Chondrocyte (in vitro differentiated cells): Measurements from ENCODE around the gene PLPP4. TPM values are rescaled to one million over a fixed set of nuclear protein-coding genes. Genes with fewer than 3 reads are reported as not detected.

Experiments
- DNase-seq: peaks from one replicate; pipeline ENCODE4 v3.0.0; 2021; ENCODE audit warnings: mixed read lengths, low spot score
- H3K27ac Mint-ChIP-seq: one replicate; pipeline ENCODE4 v1.8.0; 2021; ENCODE audit warnings: mild to moderate bottlenecking, moderate library complexity, mixed read lengths; ENCODE audit not compliant: unreplicated experiment
- H3K27me3 Mint-ChIP-seq: 2 replicates; pipeline ENCODE4 v1.8.0; 2021; ENCODE audit warnings: low read depth, mixed read lengths
- H3K36me3 Mint-ChIP-seq: 2 replicates; pipeline ENCODE4 v1.8.0; 2021; ENCODE audit warnings: low read depth, mixed read lengths
- H3K4me1 Mint-ChIP-seq: 2 replicates; pipeline ENCODE4 v1.8.0; 2021; ENCODE audit warnings: low read depth, mild to moderate bottlenecking, mixed read lengths
- H3K4me3 Mint-ChIP-seq: one replicate; pipeline ENCODE4 v1.8.0; 2021; ENCODE audit warnings: mild to moderate bottlenecking, moderate library complexity, mixed read lengths; ENCODE audit not compliant: unreplicated experiment
- H3K9me3 Mint-ChIP-seq: 2 replicates; pipeline ENCODE4 v1.8.0; 2021; ENCODE audit warnings: low read depth, mixed read lengths
- CTCF ChIP-seq: fragments of 200-600 bp; sonication (generic); IDR thresholded peaks from 2 replicates; pipeline ENCODE4 v1.5.0; 2021; ENCODE audit warnings: antibody characterized with exemption, mild to moderate bottlenecking, moderate library complexity
- total RNA-seq: library from RNA; stranded (reverse); gene quantifications from 3 replicates; pipeline ENCODE4 v1.2.1, GENCODE V29; 2021

Gene PLPP4
- total RNA-seq, 1 donor from 2014 or later: 3.0 TPM

- Mint-ChIP-seq H3K27ac (no peak overlapping the region), H3K4me3 (no peak overlapping the region), H3K27me3 (no peaks in the 10 kb centered on the region), H3K4me1 (peaks cover 6% of the 10 kb centered on the region), H3K36me3 (no peaks in the 10 kb centered on the region), H3K9me3 (peaks cover 19% of the 10 kb centered on the region)
- no peak for DNase-seq
- TF ChIP-seq CTCF: no peak
Observed at GRCh38 chr10:120605410-120605809, 148.4 kb downstream of the PLPP4 start.

DNA sequence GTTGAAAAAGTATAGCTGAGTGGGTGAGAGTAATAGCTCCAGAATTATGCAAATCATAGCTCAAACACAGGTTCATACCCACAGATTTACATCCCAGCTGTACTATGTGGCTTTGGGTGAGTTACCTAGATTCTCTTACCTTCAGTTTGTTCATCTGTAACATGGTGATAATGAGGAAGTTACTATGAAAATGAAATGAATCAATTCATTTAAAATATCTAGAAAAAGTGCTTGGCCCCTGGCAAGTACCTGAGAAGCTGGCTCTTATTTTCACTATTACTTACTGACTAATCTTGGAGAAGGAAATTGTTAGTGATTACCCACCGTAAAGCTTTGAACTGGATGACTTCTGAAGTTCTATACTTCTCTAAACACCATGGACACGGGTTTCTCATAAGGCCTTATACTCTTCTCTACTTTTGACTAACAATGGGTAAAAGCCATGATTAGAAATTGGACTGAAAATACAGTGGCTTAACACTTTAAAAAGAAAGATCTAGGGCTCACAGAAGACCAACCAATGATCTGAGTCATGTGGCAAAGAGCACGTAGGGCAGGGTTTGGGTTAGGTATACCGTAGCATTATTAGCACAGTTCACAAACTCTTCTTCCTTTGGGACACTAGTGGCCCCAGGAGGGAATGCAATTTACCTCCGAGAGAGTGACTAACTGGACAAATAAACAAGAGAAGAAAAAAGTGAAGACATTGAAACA lies 149.2 kb downstream of the PLPP4 start:
- no peak for TF ChIP-seq CTCF
- no peaks in the 10 kb centered on the region for H3K27me3 Mint-ChIP-seq
- no peak for DNase-seq
- H3K9me3 Mint-ChIP-seq: peaks cover 19% of the 10 kb centered on the region
- H3K36me3 Mint-ChIP-seq: no peaks in the 10 kb centered on the region
- H3K27ac Mint-ChIP-seq: no peak overlapping the region
- H3K4me3 Mint-ChIP-seq: no peak overlapping the region
- peaks cover 6% of the 10 kb centered on the region for H3K4me1 Mint-ChIP-seq

GRCh38 chr10:120607016-120607709 lies 150.1 kb downstream of the PLPP4 start:
- Mint-ChIP-seq H3K27ac (no peak overlapping the region), H3K36me3 (no peaks in the 10 kb centered on the region), H3K4me1 (peaks cover 6% of the 10 kb centered on the region), H3K9me3 (peaks cover 16% of the 10 kb centered on the region), H3K27me3 (no peaks in the 10 kb centered on the region), H3K4me3 (no peak overlapping the region)
- DNase-seq: no peak
- TF ChIP-seq CTCF: no peak

DNA sequence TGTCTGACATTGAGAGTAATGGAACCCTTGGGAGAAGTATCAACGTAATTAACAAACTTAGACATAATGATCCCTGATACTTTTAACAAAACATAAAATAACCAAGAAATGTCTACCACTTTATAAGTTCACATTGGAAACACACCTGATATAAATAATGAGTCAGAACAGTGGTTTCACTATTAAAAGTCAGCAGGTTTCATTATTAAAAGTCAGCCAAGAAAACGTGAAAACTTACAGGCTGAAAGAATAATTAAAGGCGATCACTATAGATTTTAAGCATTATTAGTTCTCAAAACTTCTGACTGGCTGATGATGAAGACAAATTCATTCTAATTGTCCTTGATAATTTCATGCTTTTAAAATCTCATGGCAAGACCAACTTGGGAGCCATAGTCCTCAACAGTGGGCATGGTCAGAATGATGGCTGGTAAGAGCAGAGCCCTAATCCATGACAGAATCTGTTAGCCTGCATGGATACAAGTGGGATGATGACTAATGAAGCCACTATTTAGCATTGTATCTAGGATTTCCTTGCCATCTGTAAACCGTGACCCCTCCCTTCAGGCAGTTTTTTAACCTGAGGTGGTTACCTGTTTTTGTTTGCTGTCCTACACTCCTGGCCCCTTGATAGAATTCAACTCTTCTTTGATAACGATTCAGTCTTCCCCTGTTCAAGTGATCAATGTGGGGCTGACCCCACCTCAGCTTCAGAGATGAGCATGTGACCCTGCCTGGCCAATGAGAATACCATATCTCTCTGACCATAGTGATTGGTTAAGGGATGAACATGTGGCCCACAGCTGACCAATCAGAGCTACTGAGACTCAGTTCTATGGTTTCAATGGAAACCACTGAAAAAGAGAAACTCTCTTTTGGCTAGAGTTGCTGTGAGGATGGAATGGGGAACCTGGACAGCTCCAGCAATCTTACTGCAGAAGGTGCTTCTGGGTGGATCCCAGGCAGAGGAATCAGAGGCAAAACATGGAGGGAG lies 151.0 kb downstream of the PLPP4 start:
- no peak overlapping the region for H3K4me3 Mint-ChIP-seq
- H3K36me3 Mint-ChIP-seq: no peaks in the 10 kb centered on the region
- H3K27ac Mint-ChIP-seq: peak overlapping the region; percentile 30
- DNase-seq: no peak
- peaks cover 6% of the 10 kb centered on the region for H3K4me1 Mint-ChIP-seq
- H3K27me3 Mint-ChIP-seq: no peaks in the 10 kb centered on the region
- TF ChIP-seq CTCF: no peak
- H3K9me3 Mint-ChIP-seq: peaks cover 12% of the 10 kb centered on the region

DNA sequence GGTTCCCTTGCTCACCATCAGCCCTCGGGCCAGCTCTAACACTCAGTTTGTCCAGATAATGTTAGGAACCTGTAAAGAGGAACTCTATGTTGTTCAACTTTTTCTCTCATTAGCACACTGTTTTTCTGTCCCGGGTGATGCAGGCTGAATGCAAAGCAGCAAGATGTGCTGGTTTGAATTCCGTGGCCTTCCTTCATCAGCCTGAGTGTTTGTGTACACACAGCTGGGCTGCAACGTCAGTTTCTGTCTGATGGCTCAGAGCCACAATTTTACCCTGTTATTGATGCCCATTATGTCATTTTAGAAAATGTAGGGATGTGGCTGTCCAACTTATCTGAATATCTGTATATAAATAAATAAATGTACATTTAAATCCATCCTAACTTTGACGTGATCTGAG lies 152.0 kb downstream of the PLPP4 start:
- Mint-ChIP-seq H3K36me3 (no peaks in the 10 kb centered on the region), H3K4me3 (no peak overlapping the region), H3K4me1 (peaks cover 6% of the 10 kb centered on the region), H3K27me3 (no peaks in the 10 kb centered on the region), H3K27ac (no peak overlapping the region), H3K9me3 (peaks cover 8% of the 10 kb centered on the region)
- no peak for DNase-seq
- no peak for TF ChIP-seq CTCF
